Thymus (tissue), 14 donors: Measurements from ENCODE around the gene HIPK2. TPM values are rescaled to one million over a fixed set of nuclear protein-coding genes. Genes with fewer than 3 reads are reported as not detected.
A peak's percentile ranks its signal among the peaks of the same experiment; 100 is the strongest.

Source experiments
- DNase-seq, 9 donors: peaks; one replicate each; pipeline ENCODE4 v3.0.0-alpha.2; 2013; ENCODE audit warnings: low spot score in 9 of 9, low read depth in 6 of 9, missing footprints in 1 of 9
- H3K27ac ChIP-seq, 2 donors: one replicate each; pipeline ENCODE4 v1.5.1; 2013; ENCODE audit warnings: control low read depth in 1 of 2, low read depth in 1 of 2, low read length in 1 of 2, mild to moderate bottlenecking in 1 of 2, moderate library complexity in 1 of 2
- H3K27me3 ChIP-seq, 2 donors: one replicate each; pipeline ENCODE4 v1.5.1; 2013; ENCODE audit warnings: low read length in 1 of 2; ENCODE audit not compliant: control insufficient read depth in 2 of 2, insufficient read depth in 1 of 2
- H3K36me3 ChIP-seq, 2 donors: one replicate each; pipeline ENCODE4 v1.5.1; 2013; ENCODE audit warnings: low read length in 1 of 2, mild to moderate bottlenecking in 1 of 2, moderate library complexity in 1 of 2; ENCODE audit not compliant: control insufficient read depth in 2 of 2, insufficient read depth in 2 of 2
- H3K4me1 ChIP-seq, 2 donors: one replicate each; pipeline ENCODE4 v1.5.1; 2013; ENCODE audit warnings: low read length in 2 of 2; ENCODE audit not compliant: control insufficient read depth in 2 of 2, insufficient read depth in 2 of 2
- H3K4me3 ChIP-seq, 2 donors: one replicate each; pipeline ENCODE4 v1.5.1; 2013; ENCODE audit warnings: low read length in 2 of 2, control low read depth in 1 of 2, mild to moderate bottlenecking in 1 of 2
- H3K9me3 ChIP-seq, 2 donors: one replicate each; pipeline ENCODE4 v1.5.1; 2013; ENCODE audit warnings: low read length in 1 of 2, mild to moderate bottlenecking in 1 of 2; ENCODE audit not compliant: control insufficient read depth in 2 of 2, insufficient read depth in 1 of 2
- WGBS: extraction: QIAGEN DNeasy Blood & Tissue Kit; methylation state at CpG from one replicate; pipeline ENCODE4 v1.1.7; 2013; 5-methylcytosine and 5-hydroxymethylcytosine counted together
- long read RNA-seq, 10 donors: transcript quantifications; one replicate each; lab custom pipeline, GENCODE V29; 2026
- polyA plus RNA-seq: library from polyadenylated mRNA; stranded (reverse); fragments of 200-250 nt; gene quantifications from one replicate; pipeline ENCODE4 v1.2.3, GENCODE V29; 2013
- total RNA-seq: library from RNA; stranded (reverse); fragments of 120-200 nt; gene quantifications from one replicate; pipeline ENCODE4 v1.2.4, GENCODE V29; 2013
- donor health status: healthy.

Gene HIPK2
- total RNA-seq (3.4 TPM), polyA plus RNA-seq (5.8 TPM)
- long read RNA-seq, donor 1: 0 reads
- long read RNA-seq, donor 2: 0 reads
- long read RNA-seq, donor 3: 0 reads
- long read RNA-seq, donor 4: 0 reads
- long read RNA-seq, donor 5: 0 reads
- long read RNA-seq, donor 6: 0 reads
- long read RNA-seq, donor 7: 0 reads
- long read RNA-seq, donor 8: 0 reads
- long read RNA-seq, donor 9: 0 reads
- long read RNA-seq, donor 10: 0 reads

DNA sequence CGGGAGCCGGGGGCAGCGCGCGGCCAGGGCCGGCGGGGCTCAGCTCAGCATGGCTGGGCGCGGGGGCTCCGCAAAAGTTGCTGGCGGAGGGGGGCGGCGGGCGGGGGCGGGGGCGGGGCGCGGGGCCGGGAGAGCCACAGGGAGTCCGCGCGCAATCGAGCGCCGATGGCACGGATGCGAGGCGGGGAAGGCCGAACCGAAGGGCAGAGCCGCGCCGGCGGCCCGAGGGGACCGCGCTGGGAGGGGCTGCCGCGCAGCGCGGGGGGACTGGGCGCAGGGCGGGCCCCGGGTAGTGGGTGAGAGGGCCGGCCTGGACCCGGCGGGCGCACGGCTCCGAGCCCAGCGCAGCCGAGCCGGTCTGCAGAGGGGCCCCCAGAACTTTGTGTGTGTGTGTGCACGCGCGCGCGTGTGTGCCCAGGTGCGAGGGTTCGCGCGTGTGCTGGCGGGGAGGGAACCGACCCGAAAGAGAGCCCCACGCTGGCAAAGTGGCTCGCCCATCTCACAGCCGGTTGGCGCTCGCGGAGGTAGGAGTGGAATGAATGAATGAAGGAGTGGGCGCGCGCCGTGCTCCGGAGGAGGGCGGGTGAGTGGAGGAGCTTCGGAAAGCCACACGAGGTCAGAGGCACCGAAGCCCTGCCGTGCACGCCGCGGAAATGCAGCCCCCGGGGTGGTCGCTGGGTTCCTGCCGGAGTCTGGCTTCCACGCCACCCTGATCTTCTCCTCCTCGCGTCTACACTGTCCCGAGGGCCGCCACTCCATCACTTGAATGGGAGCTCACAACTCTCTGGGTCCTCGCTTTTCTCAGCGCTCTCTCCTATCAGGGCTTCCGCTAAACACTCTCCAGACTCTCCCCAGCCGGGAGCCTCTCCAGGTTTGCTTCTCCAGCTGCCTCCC is at the start of gene HIPK2:
Gene HIPK2 (minus strand): TSS at position 51 of the 894 bp plus-strand sequence. CDS start 375 bp downstream, outside the sequence.
- peak in 4 of 9 donors; percentile 38 to 73 (median 62) for DNase-seq
- peak within 1 kb of the TSS; percentile 87 to 93 for H3K27ac ChIP-seq
- no peaks in the 10 kb centered on the region for H3K36me3 ChIP-seq
- peaks cover 6 to 8% of the 10 kb centered on the region in 2 donors for H3K27me3 ChIP-seq
- H3K4me1 ChIP-seq: peaks cover 13 to 24% of the 10 kb centered on the region in 2 donors
- peak within 1 kb of the TSS; percentile 68 to 97 for H3K4me3 ChIP-seq
- no peaks in the 10 kb centered on the region for H3K9me3 ChIP-seq
- under 1% methylated on average over 96 of the region's 96 CpGs for WGBS

- Histone ChIP-seq H3K27me3 (peaks cover 0 to 2% of the 10 kb centered on the region in 2 donors), H3K36me3 (no peaks in the 10 kb centered on the region), H3K4me1 (peaks cover 3 to 31% of the 10 kb centered on the region in 2 donors), H3K4me3 (no peak overlapping the region), H3K27ac (no peak overlapping the region), H3K9me3 (peaks cover 0 to 2% of the 10 kb centered on the region in 2 donors)
- DNase-seq: peak in 1 of 9 donors; percentile 28
Observed at GRCh38 chr7:139827042-139827441, 49.2 kb upstream of the HIPK2 start.

GRCh38 chr7:139825666-139826290 is 48.0 kb upstream of the HIPK2 start:
- Histone ChIP-seq H3K27ac (no peak overlapping the region), H3K4me3 (no peak overlapping the region), H3K27me3 (peaks cover 0 to 2% of the 10 kb centered on the region in 2 donors), H3K36me3 (no peaks in the 10 kb centered on the region), H3K9me3 (peaks cover 0 to 2% of the 10 kb centered on the region in 2 donors), H3K4me1 (peaks cover 3 to 21% of the 10 kb centered on the region in 2 donors)
- no peak for DNase-seq
- WGBS: 96% methylated on average over 9 of the region's 9 CpGs

GRCh38 chr7:139823959-139824521 is 46.2 kb upstream of the HIPK2 start:
- Histone ChIP-seq H3K4me3 (no peak overlapping the region), H3K27me3 (peaks cover 0 to 2% of the 10 kb centered on the region in 2 donors), H3K4me1 (peaks cover 0 to 7% of the 10 kb centered on the region in 2 donors), H3K9me3 (peaks cover 0 to 2% of the 10 kb centered on the region in 2 donors), H3K36me3 (no peaks in the 10 kb centered on the region), H3K27ac (no peak overlapping the region)
- DNase-seq: no peak
- WGBS: 93% methylated on average over 8 of the region's 8 CpGs

- Histone ChIP-seq H3K27ac (no peak overlapping the region), H3K9me3 (no peaks in the 10 kb centered on the region), H3K4me1 (no peaks in the 10 kb centered on the region), H3K4me3 (no peak overlapping the region), H3K27me3 (peaks cover 0 to 2% of the 10 kb centered on the region in 2 donors), H3K36me3 (no peaks in the 10 kb centered on the region)
- DNase-seq: no peak
- 98% methylated on average over 9 of the region's 9 CpGs for WGBS
Observed at GRCh38 chr7:139822855-139823254, 45.1 kb upstream of the HIPK2 start.

- Histone ChIP-seq H3K4me1 (no peaks in the 10 kb centered on the region), H3K27ac (no peak overlapping the region), H3K4me3 (no peak overlapping the region), H3K27me3 (peaks cover 0 to 2% of the 10 kb centered on the region in 2 donors), H3K9me3 (peaks cover 0 to 3% of the 10 kb centered on the region in 2 donors), H3K36me3 (no peaks in the 10 kb centered on the region)
- WGBS: 83% methylated on average over 14 of the region's 14 CpGs
- DNase-seq: no peak
Observed at GRCh38 chr7:139821349-139822105, 43.7 kb upstream of the HIPK2 start.

GRCh38 chr7:139820089-139820488 is 42.3 kb upstream of the HIPK2 start:
- Histone ChIP-seq H3K4me3 (no peak overlapping the region), H3K9me3 (peaks cover 0 to 3% of the 10 kb centered on the region in 2 donors), H3K36me3 (no peaks in the 10 kb centered on the region), H3K27me3 (peaks cover 0 to 2% of the 10 kb centered on the region in 2 donors), H3K4me1 (no peaks in the 10 kb centered on the region), H3K27ac (no peak overlapping the region)
- no peak for DNase-seq
- WGBS: 87% methylated on average over 4 of the region's 4 CpGs

DNA sequence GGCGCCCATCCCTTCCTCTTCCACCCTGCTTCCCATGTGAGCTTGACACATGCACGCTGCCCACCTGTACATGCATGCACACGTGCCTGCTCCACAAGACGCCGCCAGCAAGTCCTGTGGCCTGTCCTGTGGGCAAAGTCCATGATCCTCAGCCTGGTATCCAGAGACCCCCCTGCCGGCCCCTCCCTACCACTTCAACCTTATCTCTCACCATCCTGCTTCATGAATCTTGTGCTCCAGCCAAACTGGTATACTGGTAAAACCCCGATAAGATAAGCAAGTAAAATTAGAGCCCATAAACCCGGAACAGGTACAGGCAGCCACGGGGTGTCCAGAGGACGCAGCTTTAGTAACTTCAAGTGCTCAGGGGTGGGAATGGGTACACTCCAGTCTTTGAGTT is 39.5 kb upstream of the HIPK2 start:
- peaks cover 2 to 4% of the 10 kb centered on the region in 2 donors for H3K4me1 ChIP-seq
- H3K9me3 ChIP-seq: peaks cover 0 to 3% of the 10 kb centered on the region in 2 donors
- peaks cover 0 to under 1% of the 10 kb centered on the region in 2 donors for H3K27me3 ChIP-seq
- WGBS: 98% methylated on average over 10 of the region's 10 CpGs
- no peaks in the 10 kb centered on the region for H3K36me3 ChIP-seq
- H3K4me3 ChIP-seq: no peak overlapping the region
- no peak for DNase-seq
- H3K27ac ChIP-seq: no peak overlapping the region
